NCI-H524 (cell line): Measurements from ENCODE around the gene ITGB4.

Experiments used
- DNase-seq, 2 experiments: peaks; one replicate each; lab custom pipeline; 2025; lab: John Stamatoyannopoulos, UW

Gene ITGB4

GRCh38 chr17:75791254-75791653 is 70.0 kb downstream of the ITGB4 start:
- DNase-seq: no peak

GRCh38 chr17:75793460-75793859 is 72.2 kb downstream of the ITGB4 start:
- no peak for DNase-seq

GRCh38 chr17:75795820-75796607 is 74.8 kb downstream of the ITGB4 start:
- no peak for DNase-seq

GRCh38 chr17:75799402-75799801 is 78.1 kb downstream of the ITGB4 start:
- no peak for DNase-seq

- DNase-seq: no peak
Observed at GRCh38 chr17:75803883-75804282, 82.6 kb downstream of the ITGB4 start.

- DNase-seq: no peak
Observed at GRCh38 chr17:75806822-75807500, 85.7 kb downstream of the ITGB4 start.
